Measurements from ENCODE around the gene WDR74.
A peak's percentile ranks its signal among the peaks of the same experiment; 100 is the strongest.

Gene WDR74

GRCh38 chr11:62801071-62801470 lies 38.3 kb downstream of the WDR74 start:
- DNase-seq (ENCODE audit: insufficient read length, low spot score): no peak
- no peak for FAIRE-seq

GRCh38 chr11:62799486-62799885 lies 39.9 kb downstream of the WDR74 start:
- DNase-seq (ENCODE audit: insufficient read length, low spot score): no peak

DNA sequence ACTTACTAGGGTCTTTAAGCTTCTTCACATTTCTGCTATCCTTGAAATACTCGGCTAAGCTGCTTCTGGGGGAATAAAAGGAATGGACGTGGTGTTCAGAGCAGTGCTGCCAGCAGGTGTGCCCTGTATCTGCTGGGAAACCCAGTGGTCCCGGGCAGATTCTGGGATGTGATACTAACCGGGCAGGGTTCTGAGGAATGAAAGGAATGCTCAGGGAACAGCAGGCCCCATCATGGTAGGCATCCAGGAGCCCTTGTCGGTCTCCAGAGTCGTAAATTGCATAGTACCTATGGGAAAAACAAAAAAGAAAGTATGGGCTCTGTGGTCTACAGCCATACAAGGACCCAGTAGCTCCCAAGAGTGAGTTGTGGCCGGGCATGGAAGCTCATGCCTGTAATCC lies 43.1 kb downstream of the WDR74 start:
- FAIRE-seq: no peak
- no peak for DNase-seq (ENCODE audit: insufficient read length, low spot score)

More at GRCh38 chr11:62799486-62799885, 39.9 kb downstream of the WDR74 start:
- no peak for FAIRE-seq

DNA sequence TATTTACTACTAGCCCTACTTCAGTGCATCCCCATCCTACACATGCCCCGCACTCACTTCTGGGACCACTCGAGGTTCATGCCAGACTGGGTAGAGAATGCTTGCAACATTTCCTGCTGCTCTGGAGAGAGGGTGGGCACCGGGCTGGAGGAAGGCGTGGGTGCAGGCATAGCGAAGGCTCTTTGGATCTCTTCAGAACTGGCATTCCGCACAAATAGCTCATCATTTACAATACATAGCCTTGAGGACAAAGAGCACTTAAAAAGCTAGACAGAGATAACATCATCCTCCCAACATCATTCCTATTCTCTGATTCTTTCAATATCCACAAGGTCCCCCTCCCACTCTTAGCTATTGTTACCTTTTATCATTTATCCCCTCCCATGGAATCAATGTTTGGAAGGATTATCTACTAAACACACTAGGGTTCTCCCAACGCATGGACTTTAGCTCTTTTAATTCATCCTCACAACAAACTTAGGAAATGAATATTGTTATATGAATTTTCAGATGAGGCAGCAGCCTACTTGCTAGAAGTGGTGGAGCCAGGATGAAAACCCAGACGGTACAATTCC lies 45.1 kb downstream of the WDR74 start:
- FAIRE-seq (no peak), DNase-seq (ENCODE audit: insufficient read length, low spot score) (no peak)

GRCh38 chr11:62792202-62792575 lies 47.2 kb downstream of the WDR74 start:
- DNase-seq (ENCODE audit: insufficient read length, low spot score) (no peak), FAIRE-seq (no peak)

- DNase-seq (ENCODE audit: insufficient read length, low spot score): peak; percentile 87
- FAIRE-seq: peak; percentile 78
Measured at GRCh38 chr11:62791501-62792201, 47.7 kb downstream of the WDR74 start, which contains the start of gene TMEM223. Gene TMEM223, minus strand, starts transcription at chr11:62792006. Its CDS starts 12 bp downstream, at chr11:62791994.

DNA sequence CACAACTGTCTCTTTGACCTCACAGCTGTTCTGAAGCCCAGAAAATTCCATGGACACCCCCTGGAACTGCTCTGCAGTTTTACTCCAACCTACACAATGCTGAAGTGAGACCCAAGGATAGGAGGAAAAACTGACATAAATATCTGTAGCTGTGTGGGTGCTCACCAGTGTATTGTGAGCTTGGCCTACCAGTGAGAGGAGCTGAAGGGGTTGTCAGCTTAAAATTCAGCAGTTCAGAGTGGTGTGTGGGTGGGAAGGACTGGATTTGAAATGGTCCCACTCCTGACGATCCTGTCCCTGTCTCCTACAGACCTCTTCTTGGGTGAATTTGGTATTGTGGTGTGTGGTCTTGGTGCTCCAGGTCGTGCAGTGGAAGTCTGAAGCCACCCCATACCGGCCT lies 49.8 kb downstream of the WDR74 start:
- FAIRE-seq: no peak
- DNase-seq (ENCODE audit: insufficient read length, low spot score): no peak

DNA sequence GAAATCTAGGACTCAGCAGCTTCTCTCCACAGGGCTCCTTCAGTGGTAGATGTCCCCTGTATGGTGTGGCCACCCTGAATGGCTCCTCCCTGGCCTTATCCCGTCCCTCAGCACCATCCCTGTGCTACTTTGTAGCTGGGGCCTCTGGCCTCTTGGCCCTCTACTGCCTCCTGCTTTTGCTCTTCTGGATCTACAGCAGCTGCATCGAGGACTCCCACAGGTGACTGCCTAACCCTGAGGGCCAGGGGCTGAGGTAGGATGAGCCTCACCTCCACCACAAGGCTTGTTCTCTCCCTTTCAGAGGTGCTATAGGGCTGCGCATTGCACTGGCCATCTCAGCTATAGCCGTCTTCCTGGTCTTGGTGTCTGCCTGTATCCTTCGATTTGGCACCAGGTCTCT lies 50.4 kb downstream of the WDR74 start:
- DNase-seq (ENCODE audit: insufficient read length, low spot score): no peak
- FAIRE-seq: no peak

DNA sequence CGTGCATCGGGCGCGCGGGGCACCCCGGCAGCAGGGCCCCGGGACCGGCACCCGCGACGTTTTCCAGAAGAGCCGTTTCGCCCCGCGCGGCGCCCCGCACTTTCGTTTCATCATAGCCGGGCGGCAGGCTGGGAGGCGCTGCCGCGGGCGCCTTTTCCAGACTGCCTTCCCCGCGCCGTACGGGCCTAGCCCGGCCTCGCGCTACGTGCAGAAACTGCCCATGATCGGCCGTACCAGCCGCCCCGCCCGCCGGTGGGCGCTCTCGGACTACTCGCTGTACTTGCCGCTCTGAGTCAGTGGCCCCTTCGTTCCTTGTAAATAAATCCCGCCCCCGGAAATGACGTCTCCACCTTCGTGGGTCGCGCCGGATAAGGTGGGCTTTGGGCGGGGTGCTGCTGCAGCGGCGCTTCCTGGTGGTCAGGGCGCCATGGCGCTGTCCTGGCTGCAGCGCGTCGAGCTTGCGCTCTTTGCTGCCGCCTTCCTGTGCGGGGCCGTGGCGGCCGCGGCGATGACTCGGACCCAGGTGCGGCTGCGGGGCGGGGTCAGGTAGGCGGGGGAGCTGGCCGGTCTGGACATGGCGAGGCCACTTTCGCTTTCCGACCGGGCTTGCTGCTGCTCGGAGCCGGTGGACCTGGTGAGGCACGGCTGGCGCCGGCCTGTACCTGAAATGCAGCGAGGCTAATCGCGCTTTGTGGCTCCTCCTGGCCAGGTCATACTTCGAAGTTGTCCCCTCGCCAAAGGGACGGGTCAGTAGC lies 52.2 kb downstream of the WDR74 start, which contains the start of gene TMEM179B:
Gene TMEM179B, plus strand, starts transcription at position 398 of the 755 bp plus-strand sequence. Its CDS starts 30 bp downstream, at position 428.
- DNase-seq (ENCODE audit: insufficient read length, low spot score) (peak; percentile 93), FAIRE-seq (peak; percentile 96)

DNA sequence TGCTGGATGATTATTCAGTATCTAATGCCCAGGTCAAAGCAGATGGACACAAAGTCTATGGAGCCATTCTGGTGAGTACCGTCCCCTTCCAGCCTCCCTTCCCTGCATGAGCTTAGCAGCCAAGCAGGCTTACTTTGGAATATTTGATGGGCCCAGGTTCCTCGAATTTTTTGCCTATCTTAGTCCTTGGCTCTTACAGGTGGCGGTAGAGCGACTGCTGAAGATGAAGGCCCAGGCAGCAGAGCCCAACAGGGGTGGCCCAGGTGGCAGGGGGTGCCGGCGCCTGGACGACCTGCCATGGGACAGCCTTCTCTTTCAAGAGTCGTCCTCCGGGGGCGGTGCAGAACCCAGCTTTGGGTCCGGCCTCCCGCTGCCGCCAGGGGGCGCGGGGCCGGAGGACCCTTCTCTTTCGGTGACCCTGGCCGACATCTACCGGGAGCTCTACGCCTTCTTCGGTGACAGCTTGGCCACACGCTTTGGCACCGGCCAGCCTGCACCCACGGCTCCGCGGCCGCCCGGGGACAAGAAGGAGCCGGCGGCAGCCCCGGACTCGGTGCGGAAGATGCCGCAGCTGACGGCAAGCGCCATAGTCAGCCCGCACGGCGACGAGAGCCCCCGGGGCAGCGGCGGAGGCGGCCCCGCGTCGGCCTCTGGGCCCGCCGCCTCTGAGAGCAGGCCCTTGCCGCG lies 52.9 kb downstream of the WDR74 start:
- FAIRE-seq (peak; percentile 66), DNase-seq (ENCODE audit: insufficient read length, low spot score) (peak; percentile 88)

Data from GM19239 (cell line).